ENCODE results near the gene SMCO3. TPM values are rescaled to one million over a fixed set of nuclear protein-coding genes. Genes with fewer than 3 reads are reported as not detected.

Gene SMCO3
- under 1 TPM in 9 of 12 donors, not detected in 3; 0.05 to 0.39 (median 0.20) TPM for polyA plus RNA-seq (ENCODE audit: insufficient read length in 12 of 12)
- long read RNA-seq, donor 1 = 0 reads
- long read RNA-seq, donor 2 = 0 reads
- long read RNA-seq, donor 3 = 0 reads
- long read RNA-seq, donor 4 = 0 reads
- long read RNA-seq, donor 5 = 0 reads
- long read RNA-seq, donor 6 = 0 reads
- long read RNA-seq, donor 7 = 0 reads
- long read RNA-seq, donor 8 = 0 reads
- long read RNA-seq, donor 9 = 0 reads
- long read RNA-seq, donor 10 = 0 reads
- long read RNA-seq, donor 11 = 0 reads

DNA sequence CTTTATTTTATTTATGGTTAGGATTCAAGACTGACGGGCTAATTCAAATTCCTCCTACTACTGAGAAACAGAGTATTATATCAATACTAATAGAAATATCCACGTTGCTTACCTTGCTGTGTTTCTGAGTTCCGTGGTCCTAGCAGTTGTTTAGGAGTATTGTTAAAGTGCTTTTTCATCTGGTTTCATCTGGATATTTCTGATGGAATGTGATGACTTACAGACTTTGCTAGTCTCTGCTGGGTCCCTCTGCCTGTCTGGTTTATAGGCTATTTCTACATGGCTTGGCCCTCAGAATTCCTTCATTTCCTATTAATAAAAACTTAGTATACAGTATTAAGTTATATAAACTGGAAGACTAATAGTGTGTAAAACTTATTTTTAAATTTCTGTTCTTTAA lies at the start of gene SMCO3:
TSS of gene SMCO3 (minus strand) at position 169 of the 400 bp plus-strand sequence. CDS start 7,502 bp downstream, outside the sequence.
- no peak for DNase-seq

DNA sequence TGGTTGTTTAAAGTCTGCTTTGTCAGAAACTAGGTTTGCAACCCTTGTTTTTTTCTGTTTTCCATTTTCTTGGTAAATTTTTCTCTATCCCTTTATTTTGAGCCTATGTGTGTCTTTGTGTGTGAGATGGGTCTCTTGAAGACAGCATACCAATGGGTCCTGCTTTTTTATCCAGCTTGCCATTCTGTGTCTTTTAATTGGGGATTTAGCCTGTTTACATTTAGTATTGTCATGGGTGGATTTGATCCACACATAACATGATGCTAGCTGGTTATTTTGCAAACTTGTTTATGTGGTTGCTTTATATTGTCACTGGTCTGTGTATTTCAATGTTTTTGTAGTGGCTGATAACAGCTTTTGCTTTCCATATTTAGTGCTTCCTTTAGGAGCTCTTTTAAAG lies 46.5 kb upstream of the SMCO3 start:
- no peak for DNase-seq

DNA sequence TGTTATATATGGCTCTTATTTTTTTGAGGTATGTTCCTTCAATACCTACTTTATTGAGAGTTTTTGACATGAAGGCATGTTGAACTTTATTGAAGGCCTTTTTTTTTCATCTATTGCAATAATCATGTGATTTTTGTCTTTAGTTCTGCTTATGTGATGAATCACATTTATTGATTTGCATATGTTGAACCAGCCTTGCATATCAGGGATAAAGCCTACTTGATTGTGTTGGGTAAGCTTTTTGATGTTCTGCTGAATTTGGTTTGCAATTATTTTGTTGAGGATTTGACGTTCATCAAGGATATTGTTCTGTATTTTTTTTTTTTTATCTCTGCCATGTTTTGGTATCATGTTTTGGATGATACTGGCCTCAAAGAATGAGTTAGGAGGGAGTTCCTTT lies 44.5 kb upstream of the SMCO3 start:
- DNase-seq = no peak

DNA sequence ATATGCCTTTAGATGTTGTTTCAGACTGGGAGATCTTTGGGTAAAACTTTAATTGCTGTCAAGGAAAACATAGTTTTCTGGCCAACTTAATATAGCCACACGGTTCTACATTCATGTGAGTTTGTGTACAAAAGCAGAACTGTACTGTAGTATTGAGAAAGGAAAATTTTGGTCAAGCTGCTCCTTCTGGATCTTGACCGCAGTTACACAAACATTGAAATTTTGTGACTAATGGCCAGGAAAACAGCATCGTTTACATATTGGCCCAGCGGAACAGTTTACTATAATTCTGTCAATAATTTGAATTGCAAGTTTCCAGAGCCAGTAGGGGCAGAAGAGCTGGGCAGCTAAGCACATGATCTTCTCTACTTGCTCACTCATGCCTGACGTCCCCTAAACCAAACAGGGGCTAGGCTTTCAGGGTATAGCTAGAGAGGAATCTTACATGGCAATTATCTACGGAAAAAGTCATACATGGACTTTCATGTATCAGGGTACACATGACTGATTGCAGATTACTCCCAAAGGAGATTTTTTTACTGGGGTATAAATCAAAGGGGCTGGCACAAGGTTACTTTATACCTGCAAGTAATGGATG lies 40.7 kb upstream of the SMCO3 start:
- no peak for DNase-seq

DNA sequence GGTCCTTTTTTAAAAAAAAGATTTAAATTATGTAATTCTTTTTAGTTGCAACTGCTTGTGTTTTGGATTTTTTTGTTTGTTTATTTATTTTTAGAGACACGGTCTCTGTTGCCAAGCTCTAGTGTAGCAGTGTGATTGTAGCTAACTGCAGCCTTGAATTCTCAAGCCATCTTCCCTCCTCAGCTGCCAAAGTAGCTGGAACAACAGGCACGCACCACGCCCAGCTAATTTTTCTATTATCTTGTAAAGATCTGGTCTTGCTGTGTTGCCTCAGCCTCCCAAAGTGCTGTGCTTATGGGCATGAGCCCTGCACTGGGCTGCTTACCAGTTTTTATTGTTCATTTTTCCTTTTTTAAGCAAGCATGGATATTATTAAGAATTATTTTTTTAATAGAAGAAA lies 40.0 kb upstream of the SMCO3 start:
- peak; percentile 74 for DNase-seq

DNA sequence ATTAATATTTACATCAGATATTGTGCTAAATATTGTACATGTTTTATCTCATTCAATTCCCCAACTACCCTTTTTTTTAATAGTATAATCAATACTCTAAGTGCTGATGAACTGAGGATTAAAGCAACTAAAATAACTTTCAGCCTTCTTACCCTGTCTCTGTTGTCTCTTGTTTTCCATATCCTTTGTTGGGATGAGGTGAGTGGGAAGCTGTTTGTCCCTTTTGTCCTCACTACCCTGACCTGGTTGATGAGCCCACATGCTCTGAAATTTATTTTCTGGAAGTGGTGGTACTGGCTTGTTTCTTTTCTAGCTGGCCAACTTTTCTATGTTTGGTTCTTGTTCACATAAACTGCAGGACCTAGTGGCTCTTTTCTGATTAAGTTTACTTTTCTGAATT lies 38.9 kb upstream of the SMCO3 start:
- no peak for DNase-seq

DNA sequence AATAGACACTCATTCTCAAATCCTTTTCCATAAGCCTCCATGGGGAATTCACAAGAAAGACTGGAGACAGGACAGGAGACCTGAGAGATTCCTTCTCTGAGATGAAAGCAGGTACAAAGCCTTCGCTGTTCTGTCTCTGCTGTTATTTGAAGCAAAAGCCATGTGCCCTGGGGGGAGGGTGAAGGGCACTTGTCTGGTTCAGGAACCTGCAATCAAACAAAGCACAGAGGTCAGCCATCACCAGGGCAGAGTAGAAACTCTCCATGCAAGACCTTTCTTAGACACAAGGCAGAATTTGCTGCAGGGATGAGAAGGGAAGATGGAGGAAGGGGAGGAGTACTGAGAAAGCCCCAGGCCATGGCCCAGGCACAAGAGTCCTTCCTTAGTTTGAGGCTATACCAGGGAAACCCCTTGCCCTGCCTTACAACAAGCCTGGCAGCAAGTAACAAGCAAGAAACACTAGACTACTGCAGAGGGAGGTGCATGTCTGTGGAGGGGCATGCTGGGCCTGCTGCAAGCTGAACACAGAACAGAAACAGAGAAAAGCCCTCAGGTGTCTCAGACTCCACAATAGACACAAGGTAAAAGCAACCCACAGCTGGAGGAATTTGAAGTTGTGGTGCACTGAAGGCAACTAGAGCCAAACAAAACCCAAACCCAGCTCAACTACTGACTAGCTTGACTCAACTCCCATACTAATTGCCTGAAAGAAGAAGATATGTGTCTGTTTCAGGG lies 37.1 kb upstream of the SMCO3 start:
- DNase-seq = no peak

DNA sequence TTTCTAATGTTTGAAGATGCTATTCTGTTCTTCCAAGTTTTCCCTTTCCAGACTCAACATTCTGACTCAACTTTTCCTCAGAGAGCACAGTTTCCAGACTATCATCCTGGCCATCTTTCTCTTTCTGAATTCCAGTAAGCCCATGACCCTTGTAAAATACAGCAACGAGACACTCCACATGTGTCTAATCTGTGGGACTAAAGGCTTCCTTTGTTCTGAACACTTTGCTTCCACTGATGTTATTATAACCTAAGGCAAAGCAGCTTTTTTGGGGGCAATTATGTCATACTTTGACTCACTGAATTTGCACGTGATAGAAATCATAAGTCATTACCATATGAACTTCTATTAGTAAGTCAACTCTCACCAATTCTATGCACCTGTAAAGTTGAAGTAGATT lies 35.7 kb upstream of the SMCO3 start:
- peak; percentile 84 for DNase-seq

DNA sequence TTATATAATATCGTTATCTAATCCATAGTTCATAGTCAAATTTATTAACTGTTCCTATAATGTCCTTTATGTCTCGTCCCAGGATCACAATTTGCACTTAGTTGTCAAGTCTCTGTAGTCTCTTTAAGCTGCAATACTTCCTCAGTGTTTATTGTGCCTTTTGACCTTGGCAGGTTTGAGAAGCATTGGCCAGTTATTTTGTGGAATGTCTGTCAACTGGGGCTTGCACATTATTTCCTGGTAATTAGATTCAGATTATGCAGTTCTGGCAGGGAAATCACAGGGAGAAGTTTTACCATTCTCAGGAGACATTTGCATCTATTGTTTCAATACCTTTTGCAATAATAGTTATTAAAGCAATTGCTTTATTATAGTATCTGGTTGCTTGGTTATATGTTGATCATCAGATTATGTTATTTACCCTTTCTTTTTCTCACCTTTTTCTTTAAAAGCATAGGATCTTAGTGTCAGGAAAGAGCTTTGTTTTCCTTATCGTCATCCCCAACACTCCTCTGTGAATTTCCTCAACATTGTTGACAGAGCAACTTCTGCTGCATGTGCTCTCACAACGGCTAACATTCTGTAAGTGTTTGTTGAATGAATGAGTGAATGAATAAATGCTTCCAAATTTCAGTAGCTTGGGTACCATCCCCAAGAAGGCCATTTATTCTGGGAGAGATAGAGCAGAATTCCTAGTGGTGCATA lies 33.0 kb upstream of the SMCO3 start:
- no peak for DNase-seq

DNA sequence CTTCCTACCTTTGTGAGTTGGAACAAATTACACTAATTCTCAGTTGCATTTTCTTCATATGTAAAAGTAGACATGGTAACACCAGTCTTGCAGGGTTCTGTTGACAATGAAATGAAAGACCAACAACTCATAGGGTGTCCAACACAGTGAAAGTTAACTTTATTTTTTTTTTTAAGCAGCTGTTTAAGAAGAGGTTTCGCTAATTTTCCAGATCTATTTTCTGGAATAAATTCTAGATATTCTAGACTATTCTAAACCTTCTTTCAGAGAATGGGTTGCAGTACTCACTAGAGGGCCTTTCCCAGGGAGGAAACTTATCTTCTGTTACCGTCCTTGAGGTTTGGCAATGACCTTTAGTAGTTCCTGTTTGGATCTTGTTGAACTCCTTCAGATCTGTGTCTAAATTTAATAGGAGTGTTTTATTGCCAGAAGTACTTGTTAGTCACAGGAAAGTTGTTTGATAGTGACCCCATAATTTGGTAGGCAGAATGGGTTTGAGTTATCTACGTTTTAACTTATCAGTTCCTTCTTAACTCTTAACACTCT lies 32.1 kb upstream of the SMCO3 start:
- DNase-seq = no peak

DNA sequence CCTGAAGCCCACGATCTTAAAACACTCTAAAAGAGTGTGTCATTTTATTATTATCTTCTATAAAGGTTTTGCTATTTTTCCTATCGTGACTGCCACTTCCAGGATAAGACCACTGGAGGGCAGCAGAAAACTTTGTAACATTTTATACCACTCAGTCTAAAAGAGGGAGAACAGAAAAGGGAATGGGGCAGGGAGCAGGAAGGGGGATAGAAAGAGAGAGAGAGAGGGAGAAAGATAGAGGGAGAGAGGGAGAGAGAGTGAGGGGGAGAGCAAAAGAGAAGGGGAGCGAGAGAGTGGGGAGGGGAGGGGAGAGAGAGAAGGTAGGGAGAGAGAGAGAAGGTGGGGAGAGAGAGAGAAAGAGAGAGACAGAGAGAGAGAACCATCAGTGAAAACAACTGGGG lies 31.4 kb upstream of the SMCO3 start:
- peak; percentile 67 for DNase-seq

DNA sequence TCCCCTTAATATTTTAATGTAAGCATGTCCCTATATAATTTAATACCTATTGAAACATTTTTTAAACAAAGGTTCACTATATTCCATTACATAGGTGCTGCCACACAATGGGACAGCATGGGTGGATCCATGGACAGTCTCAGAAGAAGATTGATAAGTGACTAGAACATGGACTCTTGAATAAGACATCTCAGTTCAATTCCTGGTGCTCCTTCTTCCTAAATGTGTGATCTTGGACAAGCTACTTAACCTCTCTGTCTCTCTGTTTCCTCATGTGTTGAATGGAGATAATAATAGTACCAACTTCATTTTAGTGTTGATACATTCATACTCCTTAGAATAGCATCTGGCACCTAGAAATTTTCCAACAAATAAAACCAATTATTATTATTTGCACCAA lies 30.4 kb upstream of the SMCO3 start:
- DNase-seq = no peak

DNA sequence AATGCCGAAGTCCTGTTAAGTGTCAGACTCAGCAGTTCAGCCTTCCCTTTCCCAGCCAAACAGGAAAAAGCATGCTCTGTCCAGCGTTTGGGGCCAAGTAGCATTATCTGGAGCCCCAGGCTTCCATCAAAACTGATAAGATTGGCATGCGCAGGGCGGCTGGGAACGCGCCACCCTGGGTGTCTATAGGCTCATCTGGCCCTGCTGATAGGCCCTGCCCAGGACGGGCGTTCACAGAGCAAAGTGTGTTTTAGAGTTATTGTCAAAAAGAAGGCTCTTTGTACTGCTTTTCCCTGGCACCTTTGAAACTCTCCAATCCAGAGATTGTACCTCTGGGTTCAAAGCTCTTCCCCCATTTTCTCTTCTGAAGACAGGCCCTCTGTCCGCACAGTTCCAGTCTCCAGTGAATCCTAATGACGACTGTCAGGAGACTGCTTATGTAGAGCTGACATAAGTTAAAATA lies 29.5 kb upstream of the SMCO3 start, which contains the start of gene ART4:
TSS of gene ART4 (minus strand) at position 102 of the 463 bp plus-strand sequence. CDS start 413 bp downstream, outside the sequence.
- DNase-seq = no peak

DNA sequence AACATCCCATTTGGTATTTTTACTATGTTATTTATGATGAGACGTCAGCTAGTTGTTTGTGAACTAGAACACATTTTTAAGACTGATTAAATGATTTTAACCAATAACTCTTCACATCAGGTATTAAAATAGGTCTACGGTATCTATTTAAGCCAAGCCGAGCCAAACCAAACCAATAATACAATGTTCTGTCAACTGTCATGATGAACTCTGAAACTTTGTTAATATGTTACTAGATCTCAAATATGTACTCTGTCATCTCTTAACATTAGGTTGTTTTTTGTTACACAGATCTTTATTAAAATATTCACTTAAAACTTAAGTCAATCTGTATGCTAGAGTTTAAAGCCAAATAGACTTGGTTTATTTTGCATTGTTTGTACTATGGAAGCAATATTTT lies 28.3 kb upstream of the SMCO3 start:
- no peak for DNase-seq

DNA sequence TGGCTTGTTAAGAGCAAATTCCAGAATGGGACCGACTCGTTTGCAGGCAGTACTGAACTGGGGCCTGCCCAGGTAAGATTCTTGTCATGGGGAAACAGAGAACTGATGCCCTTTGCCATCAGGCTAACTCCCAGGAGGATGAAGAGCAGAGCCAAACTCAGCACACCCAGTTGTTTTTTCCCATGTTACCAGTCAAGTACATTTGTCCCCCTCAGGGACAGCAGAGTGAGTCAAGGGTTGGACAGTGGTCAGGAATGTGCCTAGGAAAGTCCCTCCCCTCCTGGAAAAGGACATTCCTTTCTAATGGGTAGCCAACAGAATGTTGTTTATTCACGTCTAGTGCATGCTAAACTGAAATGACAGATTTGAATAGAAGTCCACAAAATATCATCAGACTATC lies 27.8 kb upstream of the SMCO3 start:
- no peak for DNase-seq

DNA sequence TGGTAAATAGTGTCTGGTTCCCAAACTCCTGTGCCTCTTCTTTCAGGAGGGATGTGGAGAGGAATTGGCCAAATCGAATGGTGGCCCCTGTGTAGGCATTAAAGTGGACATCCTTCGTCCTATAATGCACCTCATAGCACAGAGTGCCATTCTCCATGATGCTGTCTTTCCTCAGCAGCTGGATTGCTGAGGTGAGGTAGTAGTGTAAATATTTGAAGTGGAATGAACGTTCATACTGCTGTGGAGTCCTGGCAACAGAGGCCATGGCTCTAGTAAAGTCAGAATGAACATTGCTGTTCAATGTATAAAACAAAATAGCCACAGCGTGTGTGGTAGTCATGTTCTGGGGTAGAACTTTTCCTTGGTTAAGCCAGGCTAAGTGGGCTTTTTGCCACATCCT lies 26.6 kb upstream of the SMCO3 start:
- no peak for DNase-seq

DNA sequence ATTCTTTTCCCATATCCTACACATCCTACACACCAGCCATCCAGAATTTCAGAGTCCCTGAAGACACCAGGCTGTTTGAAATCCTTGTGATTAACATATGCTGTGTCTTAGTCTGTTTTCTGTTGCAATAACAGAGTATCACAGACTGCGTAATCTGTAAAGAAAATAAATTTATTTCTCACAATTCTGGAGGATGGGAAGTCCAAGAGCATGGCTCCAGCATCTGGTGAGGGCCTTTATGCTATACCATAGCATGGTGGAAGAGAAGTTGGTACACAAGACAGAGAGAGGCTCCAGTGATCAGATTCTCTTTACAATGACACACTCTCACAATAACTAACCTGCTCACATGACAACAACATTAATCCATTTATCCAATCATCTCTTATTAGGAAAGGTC lies 25.3 kb upstream of the SMCO3 start:
- no peak for DNase-seq

DNA sequence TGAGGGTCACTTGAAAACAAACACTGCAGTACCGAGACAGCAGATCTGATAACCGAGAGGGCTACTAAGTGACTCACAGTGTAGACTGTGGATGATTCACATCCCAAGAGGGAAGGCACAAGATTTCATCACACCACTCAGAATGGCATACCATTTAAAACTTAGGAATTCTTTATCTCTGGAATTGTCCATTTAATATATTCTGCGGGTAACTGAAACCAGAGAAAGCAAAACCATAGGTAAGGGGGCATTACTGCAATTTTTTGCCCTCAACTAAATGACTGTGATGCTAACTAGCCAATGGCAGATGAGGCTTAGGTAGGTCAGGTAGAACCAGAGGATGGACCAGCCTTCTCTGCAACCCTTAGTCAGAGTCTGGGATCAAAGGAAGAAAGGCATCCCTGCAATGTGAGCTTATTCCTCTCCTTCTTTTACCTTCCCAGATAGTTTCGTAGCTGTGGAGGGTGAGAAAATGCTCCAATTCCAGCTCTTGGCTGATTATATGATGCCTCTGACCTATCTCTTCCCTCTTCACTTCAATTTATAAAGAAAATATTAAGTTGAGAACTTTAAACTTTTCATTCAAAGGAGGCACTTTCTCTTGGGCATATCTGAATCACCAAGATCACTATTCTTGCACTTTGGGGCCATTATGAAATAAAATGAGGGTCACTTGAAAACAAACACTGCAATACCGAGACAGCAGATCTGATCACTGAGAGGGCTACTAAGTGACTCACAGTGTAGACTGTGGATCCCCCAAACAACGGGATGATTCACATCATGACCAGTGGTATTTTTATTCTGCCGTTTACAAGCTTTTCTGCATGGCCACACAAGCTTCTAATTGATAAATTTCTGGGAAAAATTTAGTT lies 22.6 kb upstream of the SMCO3 start:
- no peak for DNase-seq

DNA sequence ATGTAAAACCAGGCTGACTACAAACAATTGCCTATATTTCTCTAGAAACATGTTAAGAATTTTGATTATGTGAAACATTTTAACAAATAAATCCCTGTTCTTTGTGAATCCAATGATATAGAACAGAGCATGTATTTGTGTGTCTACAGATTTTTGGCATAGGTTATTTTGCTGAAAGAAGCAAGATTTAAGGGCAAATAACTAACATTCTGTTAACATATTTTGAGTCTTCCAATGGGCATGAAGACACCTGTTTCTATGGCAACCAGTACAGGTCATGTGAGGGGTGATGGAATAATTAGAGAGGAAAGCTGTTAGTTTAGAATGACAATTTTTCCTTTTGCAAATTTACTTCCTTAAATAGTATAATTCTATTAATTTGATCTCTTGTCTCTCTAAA lies 20.5 kb upstream of the SMCO3 start:
- DNase-seq = no peak

DNA sequence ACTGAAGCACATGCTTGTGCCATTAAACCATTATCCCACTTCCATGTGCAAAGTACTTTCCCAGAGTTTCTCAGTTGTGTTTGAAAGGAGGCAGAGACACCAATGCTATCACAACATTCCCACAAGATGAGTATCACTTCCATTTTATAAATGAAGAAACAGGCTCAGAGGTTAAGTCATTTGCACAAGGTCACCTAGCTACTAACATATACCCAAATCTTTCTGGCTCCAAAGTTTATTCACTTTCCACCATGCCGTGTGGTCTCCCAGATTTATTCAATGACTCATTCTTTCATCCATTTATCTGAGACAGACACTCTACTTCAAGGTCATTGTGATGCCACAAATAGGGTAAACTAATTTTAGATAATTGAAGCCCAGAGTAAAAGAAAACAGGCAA lies 20.0 kb upstream of the SMCO3 start:
- no peak for DNase-seq

DNA sequence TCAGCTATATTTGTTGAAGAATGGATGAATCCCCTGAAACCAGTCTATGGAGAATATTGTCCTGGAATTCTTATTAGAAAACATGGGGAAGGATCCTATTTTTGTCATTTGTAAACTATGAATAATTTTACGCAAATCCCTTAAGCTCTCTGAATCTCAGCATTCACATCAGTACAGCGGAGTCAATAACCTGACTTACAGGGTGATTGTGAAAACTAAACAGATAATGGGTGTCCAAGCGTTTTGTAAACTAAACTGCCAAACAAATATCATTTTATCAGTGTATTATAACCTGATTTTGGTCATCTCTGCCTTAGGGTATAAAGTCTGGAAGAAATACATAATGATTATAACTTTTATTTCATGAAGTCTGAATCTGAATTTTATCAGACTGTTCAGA lies 19.4 kb upstream of the SMCO3 start:
- no peak for DNase-seq

All from muscle of arm (tissue), 14 donors.